ENCODE measurements around the gene CITED2.

The CITED2 gene

DNA sequence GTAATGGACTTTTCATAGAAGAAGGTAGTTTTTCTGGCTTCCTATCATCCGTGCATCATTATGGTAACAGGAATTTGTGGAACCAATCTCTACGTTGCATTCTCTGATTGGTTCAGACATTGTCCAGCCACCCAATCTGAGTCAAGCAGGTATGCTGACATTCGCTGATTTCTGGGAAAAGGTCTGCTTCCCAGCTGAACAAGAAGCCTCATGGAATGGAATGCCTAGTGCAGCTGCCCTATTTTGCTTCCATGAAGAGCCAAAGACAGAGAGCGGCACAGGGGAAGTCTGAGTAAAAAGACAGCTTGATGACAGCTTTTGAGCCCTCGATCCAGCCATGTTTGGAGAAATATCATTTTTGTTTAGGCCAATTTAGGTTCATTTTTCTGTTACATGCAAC is 44.1 kb downstream of the CITED2 start:
- no peak for DNase-seq (ENCODE audit: low read depth)

GRCh38 chr6:139329224-139329623 is 45.2 kb downstream of the CITED2 start:
- no peak for DNase-seq (ENCODE audit: low read depth)

GRCh38 chr6:139327038-139327437 is 47.4 kb downstream of the CITED2 start:
- no peak for DNase-seq (ENCODE audit: low read depth)

- no peak for DNase-seq (ENCODE audit: low read depth)
Observed at GRCh38 chr6:139325686-139326085, 48.8 kb downstream of the CITED2 start.

GRCh38 chr6:139325125-139325524 is 49.3 kb downstream of the CITED2 start:
- no peak for DNase-seq (ENCODE audit: low read depth)

- DNase-seq (ENCODE audit: low read depth) = no peak
Observed at GRCh38 chr6:139324301-139324555, 50.2 kb downstream of the CITED2 start.

DNA sequence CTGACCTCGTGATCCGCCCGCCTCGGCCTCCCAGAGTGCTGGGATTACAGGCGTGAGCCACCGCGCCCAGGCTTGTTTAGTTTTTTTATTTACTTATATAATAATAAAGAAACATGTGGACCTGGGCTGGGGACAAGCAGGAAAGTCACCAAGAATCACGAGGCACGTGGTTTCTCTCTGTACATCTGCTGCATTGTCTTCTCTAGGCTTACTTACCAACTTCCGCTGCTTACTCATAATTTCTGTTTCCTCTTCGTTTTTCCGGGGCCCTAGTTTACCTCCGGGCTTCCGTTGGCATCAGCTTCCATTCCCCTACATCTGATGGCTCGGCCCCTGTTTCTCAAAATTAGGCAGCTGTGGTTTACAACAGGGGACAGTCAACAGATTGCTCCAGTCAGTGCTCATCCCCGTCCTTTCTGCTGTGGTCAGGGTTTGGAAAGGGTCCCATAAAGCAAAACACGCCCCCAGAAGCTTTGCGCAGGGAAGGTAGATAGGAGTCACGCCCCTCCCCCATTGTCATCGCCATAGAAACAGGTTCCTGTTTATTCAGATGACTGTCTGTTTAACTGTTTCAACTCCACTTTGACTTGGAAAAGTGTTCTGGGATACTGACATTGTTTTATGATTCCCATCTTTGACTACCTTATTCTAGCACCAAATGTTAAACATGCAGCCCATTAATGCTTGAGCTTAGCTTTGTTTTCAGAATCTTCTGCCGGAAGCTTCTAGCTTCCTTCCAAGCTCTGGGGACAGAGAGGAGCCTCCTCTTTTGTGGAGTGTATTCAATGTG is 50.7 kb downstream of the CITED2 start:
- peak; percentile 57 for DNase-seq (ENCODE audit: low read depth)

Data from stimulated activated CD8-positive, alpha-beta memory T cell treated with anti-CD3 and anti-CD28 coated beads, Interleukin-12 subunit alpha, Interleukin-12 subunit beta, amount 100 ng/mL, for 4 hours (primary cell).